Subcutaneous abdominal adipose tissue (tissue), 5 donors: ENCODE measurements around the gene SGCD.

Experiments
- H3K27ac ChIP-seq: one replicate; pipeline ENCODE4 v1.7.0; 2013; ENCODE audit warnings: low read depth, mild to moderate bottlenecking, inconsistent platforms, low read length, moderate library complexity
- H3K27me3 ChIP-seq, 5 donors: one replicate each; pipeline ENCODE4 v1.7.0; 2013; ENCODE audit warnings: low read length in 5 of 5, inconsistent platforms in 1 of 5; ENCODE audit not compliant: control insufficient read depth in 5 of 5, insufficient read depth in 4 of 5
- H3K36me3 ChIP-seq, 5 donors: one replicate each; pipeline ENCODE4 v1.7.0; 2013; ENCODE audit warnings: low read length in 5 of 5; ENCODE audit not compliant: control insufficient read depth in 5 of 5, insufficient read depth in 5 of 5
- H3K4me1 ChIP-seq, 5 donors: one replicate each; pipeline ENCODE4 v1.7.0; 2013; ENCODE audit warnings: low read length in 5 of 5, mild to moderate bottlenecking in 3 of 5, moderate library complexity in 1 of 5; ENCODE audit not compliant: control insufficient read depth in 5 of 5, insufficient read depth in 5 of 5
- H3K4me3 ChIP-seq, 5 donors: one replicate each; pipeline ENCODE4 v1.7.0; 2013; ENCODE audit warnings: low read length in 5 of 5, low read depth in 1 of 5
- H3K9ac ChIP-seq, 5 donors: one replicate each; pipeline ENCODE4 v1.7.0; 2013; ENCODE audit warnings: low read length in 5 of 5, mild to moderate bottlenecking in 4 of 5, moderate library complexity in 3 of 5
- H3K9me3 ChIP-seq, 5 donors: one replicate each; pipeline ENCODE4 v1.7.0; 2013; ENCODE audit warnings: low read length in 5 of 5; ENCODE audit not compliant: control insufficient read depth in 5 of 5
- donor health status: healthy.
- donor health status: healthy.
- donor health status: healthy.
- donor health status: healthy.
- donor health status: healthy.

Gene SGCD

DNA sequence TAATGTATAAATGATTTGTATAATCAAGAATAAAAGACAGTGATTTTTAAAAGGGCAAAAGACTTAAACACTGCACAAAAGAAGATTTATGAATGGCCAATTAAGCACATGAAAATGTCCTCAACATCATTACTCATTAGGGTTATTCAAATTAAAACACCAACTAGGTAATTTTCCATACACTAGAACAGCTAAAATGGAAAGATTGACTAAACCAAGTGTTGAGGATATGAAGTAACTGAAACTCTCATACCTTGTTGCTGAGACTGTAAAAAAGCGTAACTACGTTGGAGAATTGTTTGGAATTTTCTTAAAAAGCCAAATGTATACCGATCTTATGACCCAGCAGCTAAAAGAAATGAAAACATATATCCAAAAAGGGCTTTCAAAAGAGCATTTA is 144.9 kb downstream of the SGCD start:
- no peak overlapping the region for H3K4me3 ChIP-seq
- no peak overlapping the region for H3K9ac ChIP-seq
- H3K27me3 ChIP-seq = no peaks in the 10 kb centered on the region
- H3K4me1 ChIP-seq = peaks cover 8 to 41% (median 26%) of the 10 kb centered on the region in 5 donors
- no peaks in the 10 kb centered on the region for H3K9me3 ChIP-seq
- no peaks in the 10 kb centered on the region for H3K36me3 ChIP-seq
- H3K27ac ChIP-seq = no peak overlapping the region

GRCh38 chr5:156473269-156473908 is 146.4 kb downstream of the SGCD start:
- H3K4me3 ChIP-seq = no peak overlapping the region
- no peaks in the 10 kb centered on the region for H3K36me3 ChIP-seq
- no peaks in the 10 kb centered on the region for H3K27me3 ChIP-seq
- no peaks in the 10 kb centered on the region for H3K9me3 ChIP-seq
- H3K9ac ChIP-seq = no peak overlapping the region
- H3K4me1 ChIP-seq = peaks cover 8 to 45% (median 26%) of the 10 kb centered on the region in 5 donors
- H3K27ac ChIP-seq = no peak overlapping the region

DNA sequence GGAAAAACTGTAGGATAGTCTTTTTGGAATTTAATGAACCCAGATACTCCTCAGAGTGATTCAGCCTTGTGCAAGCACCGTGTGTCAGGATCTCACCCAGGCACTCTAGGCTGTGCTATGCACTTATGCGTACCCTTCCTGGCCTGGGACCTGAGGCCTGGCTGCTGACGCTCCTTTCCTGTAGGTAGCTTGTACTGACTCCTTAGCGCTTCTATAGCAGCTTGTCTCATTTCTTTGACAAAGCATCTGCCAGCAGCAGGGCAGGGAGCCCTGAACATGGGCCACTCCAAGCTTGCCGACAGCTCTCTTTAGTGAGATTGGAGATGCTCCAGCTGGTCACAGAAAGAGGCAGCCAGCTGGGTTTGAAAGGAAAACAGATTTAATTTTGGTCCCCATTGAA is 147.3 kb downstream of the SGCD start:
- Histone ChIP-seq H3K4me3 (no peak overlapping the region), H3K4me1 (peaks cover 8 to 45% (median 26%) of the 10 kb centered on the region in 5 donors), H3K36me3 (no peaks in the 10 kb centered on the region), H3K27me3 (no peaks in the 10 kb centered on the region), H3K9me3 (no peaks in the 10 kb centered on the region), H3K9ac (no peak overlapping the region), H3K27ac (peak overlapping the region; percentile 23)

DNA sequence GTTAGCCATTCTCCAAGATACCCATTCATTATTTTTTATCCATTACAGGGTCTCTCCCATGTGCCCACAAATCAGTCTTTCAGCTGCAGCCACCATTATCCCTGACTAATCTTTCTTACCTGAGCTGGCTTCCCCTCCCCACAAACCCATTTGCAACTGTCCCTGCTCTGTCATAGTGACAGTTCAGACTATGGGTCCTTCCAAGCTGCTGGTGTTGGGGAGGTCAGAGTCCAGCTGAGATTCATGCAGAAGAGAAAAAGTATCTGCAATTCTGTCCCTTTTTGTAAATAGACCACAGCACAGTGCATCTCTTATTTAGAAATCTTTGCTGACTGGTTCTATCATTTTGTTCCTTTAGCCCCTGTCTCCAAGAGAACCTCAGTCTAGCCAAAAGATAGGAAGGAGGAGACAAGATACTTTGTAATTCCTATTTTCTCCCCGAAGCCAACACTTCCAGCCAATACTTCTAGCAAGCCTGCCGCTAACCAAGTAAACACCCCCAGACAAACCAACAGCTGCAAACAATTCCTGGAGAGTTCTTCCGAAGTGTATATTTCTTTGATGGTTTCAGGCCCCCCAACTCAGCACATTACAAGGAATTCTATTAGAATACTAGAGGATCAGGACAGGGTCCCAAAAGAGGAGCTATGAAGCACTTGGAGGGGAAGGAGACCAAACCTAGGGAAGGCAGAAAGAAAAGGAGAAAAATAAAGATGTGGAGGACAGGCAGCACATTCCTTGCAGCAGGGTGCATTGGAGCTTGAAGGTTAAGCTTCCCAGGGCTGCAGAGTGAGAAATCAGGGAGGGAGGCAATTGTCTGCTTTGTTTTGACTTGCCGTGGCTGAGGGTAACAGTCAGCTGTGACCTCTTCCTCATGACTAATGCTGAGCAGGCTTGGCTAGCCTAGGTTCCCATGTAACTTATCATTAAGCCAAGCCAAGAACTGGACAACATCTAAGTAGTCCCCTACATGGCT is 148.5 kb downstream of the SGCD start:
- Histone ChIP-seq H3K4me1 (peaks cover 8 to 56% (median 31%) of the 10 kb centered on the region in 5 donors), H3K9ac (no peak overlapping the region), H3K36me3 (no peaks in the 10 kb centered on the region)

DNA sequence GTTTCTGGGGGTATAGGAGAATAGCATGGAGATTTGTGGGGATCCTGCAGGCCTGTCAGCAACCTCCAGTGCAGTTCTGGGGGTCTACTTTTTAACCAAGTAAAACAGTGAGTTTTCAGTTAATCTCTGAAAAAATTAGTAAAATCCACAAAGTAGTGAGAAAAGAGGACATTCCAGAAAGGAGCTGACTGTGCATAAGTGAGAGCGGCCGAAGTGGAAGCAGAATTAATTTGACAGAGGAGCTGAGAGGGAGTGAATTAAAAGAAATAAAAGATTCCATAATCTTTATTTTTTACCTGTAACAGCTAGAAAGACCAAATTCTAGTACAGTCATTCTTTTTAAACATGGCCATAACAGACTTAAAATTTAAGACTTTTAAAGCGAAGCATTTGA is 149.2 kb downstream of the SGCD start:
- Histone ChIP-seq H3K9me3 (no peaks in the 10 kb centered on the region), H3K9ac (no peak overlapping the region), H3K27me3 (no peaks in the 10 kb centered on the region), H3K4me1 (peaks cover 8 to 57% (median 31%) of the 10 kb centered on the region in 5 donors), H3K36me3 (no peaks in the 10 kb centered on the region), H3K27ac (peak overlapping the region; percentile 67), H3K4me3 (peak overlapping the region in 1 of 5 donors; percentile 6)

More for the DNA sequence above, 148.5 kb downstream of the SGCD start:
- no peaks in the 10 kb centered on the region for H3K27me3 ChIP-seq
- H3K9me3 ChIP-seq = no peaks in the 10 kb centered on the region
- peak overlapping the region; percentile 67 for H3K27ac ChIP-seq
- H3K4me3 ChIP-seq = peak overlapping the region in 1 of 5 donors; percentile 6

DNA sequence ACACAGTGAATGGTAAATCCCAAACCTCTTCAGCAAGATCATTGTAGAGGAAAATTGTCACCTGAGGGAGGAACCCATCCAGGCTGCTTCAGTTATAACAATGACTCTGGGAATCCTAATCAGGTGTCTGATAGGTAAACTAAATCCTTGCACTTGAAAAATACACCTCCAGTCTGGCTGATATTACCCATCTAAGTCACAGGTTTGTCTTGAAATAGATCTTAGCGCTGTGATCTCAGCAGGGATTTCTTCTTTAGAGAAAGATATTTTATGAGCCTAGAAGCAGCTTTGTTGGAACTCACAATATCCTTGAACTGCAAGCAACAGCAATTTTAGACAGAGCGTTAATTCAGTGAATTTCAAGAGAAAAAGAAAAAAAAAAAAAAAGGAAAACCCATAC is 149.7 kb downstream of the SGCD start:
- no peaks in the 10 kb centered on the region for H3K27me3 ChIP-seq
- peaks cover 8 to 60% (median 32%) of the 10 kb centered on the region in 5 donors for H3K4me1 ChIP-seq
- H3K36me3 ChIP-seq = no peaks in the 10 kb centered on the region
- H3K4me3 ChIP-seq = no peak overlapping the region
- H3K9me3 ChIP-seq = no peaks in the 10 kb centered on the region
- peak overlapping the region; percentile 67 for H3K27ac ChIP-seq
- no peak overlapping the region for H3K9ac ChIP-seq

GRCh38 chr5:156477196-156477595 is 150.2 kb downstream of the SGCD start:
- H3K27ac ChIP-seq = peak overlapping the region; percentile 67
- H3K4me3 ChIP-seq = no peak overlapping the region
- no peaks in the 10 kb centered on the region for H3K9me3 ChIP-seq
- no peaks in the 10 kb centered on the region for H3K36me3 ChIP-seq
- H3K4me1 ChIP-seq = peaks cover 8 to 65% (median 37%) of the 10 kb centered on the region in 5 donors
- no peaks in the 10 kb centered on the region for H3K27me3 ChIP-seq
- H3K9ac ChIP-seq = no peak overlapping the region

GRCh38 chr5:156479849-156480248 is 152.9 kb downstream of the SGCD start:
- H3K36me3 ChIP-seq = no peaks in the 10 kb centered on the region
- no peak overlapping the region for H3K9ac ChIP-seq
- H3K9me3 ChIP-seq = no peaks in the 10 kb centered on the region
- H3K27ac ChIP-seq = peak overlapping the region; percentile 19
- H3K27me3 ChIP-seq = no peaks in the 10 kb centered on the region
- H3K4me1 ChIP-seq = peaks cover 5 to 57% (median 33%) of the 10 kb centered on the region in 5 donors
- H3K4me3 ChIP-seq = no peak overlapping the region

GRCh38 chr5:156481741-156482140 is 154.8 kb downstream of the SGCD start:
- Histone ChIP-seq H3K4me3 (no peak overlapping the region), H3K4me1 (peaks cover 0 to 38% (median 16%) of the 10 kb centered on the region in 5 donors), H3K9me3 (peaks cover 0 to 9% (median 0%) of the 10 kb centered on the region in 5 donors), H3K27me3 (no peaks in the 10 kb centered on the region), H3K9ac (peak overlapping the region in 1 of 5 donors; percentile 31), H3K27ac (no peak overlapping the region), H3K36me3 (no peaks in the 10 kb centered on the region)

GRCh38 chr5:156482818-156483217 is 155.9 kb downstream of the SGCD start:
- Histone ChIP-seq H3K9ac (no peak overlapping the region), H3K36me3 (no peaks in the 10 kb centered on the region), H3K27me3 (no peaks in the 10 kb centered on the region), H3K4me3 (no peak overlapping the region), H3K9me3 (peaks cover 0 to 12% (median 0%) of the 10 kb centered on the region in 5 donors), H3K4me1 (peaks cover 0 to 31% (median 16%) of the 10 kb centered on the region in 5 donors), H3K27ac (no peak overlapping the region)
